Lung (tissue), 12 donors: Measurements from ENCODE around the gene ATRIP. TPM values are rescaled to one million over a fixed set of nuclear protein-coding genes. Genes with fewer than 3 reads are reported as not detected.
A peak's percentile ranks its signal among the peaks of the same experiment; 100 is the strongest.

Source experiments
- ATAC-seq: fragments of 200-7000 bp; cut with Tn5 transposase; one replicate; pipeline ENCODE4 v1.9.1; 2020; ENCODE audit warnings: moderate number of reproducible peaks; ENCODE audit not compliant: insufficient read depth, low FRiP score
- DNase-seq, 3 donors: peaks; one replicate each; pipeline ENCODE4 v3.0.0-alpha.2; 2013 to 2017
- H3K27ac ChIP-seq, 2 donors: one replicate each; pipeline ENCODE4 v1.5.1; 2013; ENCODE audit warnings: mild to moderate bottlenecking in 2 of 2, moderate library complexity in 2 of 2, control low read depth in 1 of 2, inconsistent platforms in 1 of 2, low read depth in 1 of 2, low read length in 1 of 2
- H3K27me3 ChIP-seq, 3 donors: one replicate each; pipeline ENCODE4 v1.5.1; 2013; ENCODE audit warnings: low read length in 2 of 3; ENCODE audit not compliant: control insufficient read depth in 3 of 3, insufficient read depth in 3 of 3
- H3K36me3 ChIP-seq, 4 donors: one replicate each; pipeline ENCODE4 v1.5.1; 2013; ENCODE audit warnings: low read length in 4 of 4, mild to moderate bottlenecking in 1 of 4, moderate library complexity in 1 of 4; ENCODE audit not compliant: control insufficient read depth in 4 of 4, insufficient read depth in 4 of 4
- H3K4me1 ChIP-seq, 5 donors: one replicate each; pipeline ENCODE4 v1.5.1; 2013; ENCODE audit warnings: low read length in 5 of 5, mild to moderate bottlenecking in 2 of 5, moderate library complexity in 1 of 5; ENCODE audit not compliant: control insufficient read depth in 5 of 5, insufficient read depth in 5 of 5
- H3K4me3 ChIP-seq: one replicate; pipeline ENCODE4 v1.5.1; 2013; ENCODE audit warnings: mild to moderate bottlenecking, control low read depth, moderate library complexity
- H3K9ac ChIP-seq, 2 donors: one replicate each; pipeline ENCODE4 v1.5.1; 2013; ENCODE audit warnings: low read length in 2 of 2, control low read depth in 1 of 2; ENCODE audit not compliant: insufficient read depth in 1 of 2
- H3K9me3 ChIP-seq, 4 donors: one replicate each; pipeline ENCODE4 v1.5.1; 2013; ENCODE audit warnings: low read length in 3 of 4, mild to moderate bottlenecking in 1 of 4, moderate library complexity in 1 of 4; ENCODE audit not compliant: control insufficient read depth in 4 of 4, insufficient read depth in 3 of 4
- WGBS, 2 donors: extraction: QIAGEN DNeasy Blood & Tissue Kit; methylation state at CpG; one replicate each; pipeline ENCODE4 v1.1.7; 2013; 5-methylcytosine and 5-hydroxymethylcytosine counted together
- polyA plus RNA-seq, 2 donors: library from polyadenylated mRNA; stranded (reverse); fragments of 200-250 nt; gene quantifications; one replicate each; pipeline ENCODE4 v1.2.1, GENCODE V29; 2013
- total RNA-seq, 2 donors: library from RNA; depleted of rRNA in 1 of 2; stranded (reverse); fragments of >200 nt in 1 of 2; gene quantifications; one replicate each; pipeline ENCODE4 v1.2.1, GENCODE V29; 2014 to 2021
- TF ChIP-seq, protein P1 (sequence below): IDR thresholded peaks from 2 replicates; pipeline ENCODE4 v1.5.1; 2012; ENCODE audit warnings: mild to moderate bottlenecking; ENCODE audit errors: control extremely low read depth, extremely low read depth
- donor health status: control.
- donor health status: control.
- donor health status: Bipolar disorder and iron deficiency.
- donor health status: healthy.
- donor health status: DM: yes; HTN: yes; CAD: no.

Gene ATRIP
- total and polyA plus RNA-seq, 4 donors = 4.8 to 7.6 (median 6.3) TPM

GRCh38 chr3:48431224-48432029, 15.1 kb upstream of the ATRIP start:
- Histone ChIP-seq H3K9me3 (no peaks in the 10 kb centered on the region), H3K27me3 (no peaks in the 10 kb centered on the region), H3K36me3 (peaks cover 0 to 18% (median 14%) of the 10 kb centered on the region in 4 donors), H3K9ac (no peak overlapping the region), H3K4me1 (peaks cover 0 to 30% (median 8%) of the 10 kb centered on the region in 5 donors), H3K4me3 (no peak overlapping the region), H3K27ac (peak overlapping the region in 1 of 2 donors; percentile 89)
- TF ChIP-seq, protein P1, sequence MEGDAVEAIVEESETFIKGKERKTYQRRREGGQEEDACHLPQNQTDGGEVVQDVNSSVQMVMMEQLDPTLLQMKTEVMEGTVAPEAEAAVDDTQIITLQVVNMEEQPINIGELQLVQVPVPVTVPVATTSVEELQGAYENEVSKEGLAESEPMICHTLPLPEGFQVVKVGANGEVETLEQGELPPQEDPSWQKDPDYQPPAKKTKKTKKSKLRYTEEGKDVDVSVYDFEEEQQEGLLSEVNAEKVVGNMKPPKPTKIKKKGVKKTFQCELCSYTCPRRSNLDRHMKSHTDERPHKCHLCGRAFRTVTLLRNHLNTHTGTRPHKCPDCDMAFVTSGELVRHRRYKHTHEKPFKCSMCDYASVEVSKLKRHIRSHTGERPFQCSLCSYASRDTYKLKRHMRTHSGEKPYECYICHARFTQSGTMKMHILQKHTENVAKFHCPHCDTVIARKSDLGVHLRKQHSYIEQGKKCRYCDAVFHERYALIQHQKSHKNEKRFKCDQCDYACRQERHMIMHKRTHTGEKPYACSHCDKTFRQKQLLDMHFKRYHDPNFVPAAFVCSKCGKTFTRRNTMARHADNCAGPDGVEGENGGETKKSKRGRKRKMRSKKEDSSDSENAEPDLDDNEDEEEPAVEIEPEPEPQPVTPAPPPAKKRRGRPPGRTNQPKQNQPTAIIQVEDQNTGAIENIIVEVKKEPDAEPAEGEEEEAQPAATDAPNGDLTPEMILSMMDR = no peak
- DNase-seq = no peak
- WGBS, 2 donors = 87 to 90% methylated on average over 8 of the region's 8 CpGs
- no peak for ATAC-seq

DNA sequence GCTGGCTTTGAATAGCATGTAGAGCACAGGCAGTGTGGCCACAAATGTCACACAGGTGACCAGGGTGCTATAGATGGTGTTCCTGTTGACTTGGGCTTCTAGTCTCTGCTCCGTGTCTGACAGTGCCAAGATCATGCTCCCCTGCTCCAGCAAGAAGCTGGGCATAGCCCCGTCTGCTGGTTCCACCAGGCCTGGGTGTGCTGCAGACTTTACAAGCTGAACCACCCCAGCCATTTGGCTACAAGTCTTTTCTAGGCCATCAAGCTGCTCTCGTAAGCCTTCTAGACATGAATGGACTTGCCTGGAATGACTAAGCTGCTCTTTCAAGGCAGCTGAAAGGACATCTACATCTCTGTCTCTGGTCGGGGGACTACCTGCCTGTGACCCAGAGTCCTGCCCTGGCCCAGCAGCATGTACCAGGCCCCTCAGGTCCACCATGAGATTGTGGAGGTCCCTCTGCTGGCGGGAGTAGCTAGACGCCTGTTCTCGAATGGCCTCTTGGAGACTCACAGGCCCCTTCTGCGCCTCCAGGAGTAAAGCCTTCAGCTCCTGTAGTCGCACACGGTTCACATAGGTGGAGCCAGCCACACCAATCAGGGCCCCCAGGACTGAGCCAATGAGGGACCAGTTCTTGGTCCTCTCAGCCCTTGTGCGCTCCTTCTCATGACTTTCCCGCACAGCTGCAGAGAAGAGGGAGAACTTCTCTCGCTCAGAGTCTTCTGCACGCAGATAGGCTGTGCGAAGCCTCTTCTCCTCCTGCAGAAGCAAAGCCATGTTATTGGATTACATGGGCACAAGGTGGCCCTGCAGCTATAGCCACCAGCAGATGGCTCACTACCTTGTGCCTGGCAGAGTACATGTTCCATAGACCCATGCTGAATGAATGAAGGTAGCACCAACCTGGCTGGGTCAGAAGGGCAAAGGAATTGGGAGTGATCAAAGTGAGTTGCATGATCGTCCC, 13.8 kb upstream of the ATRIP start:
- Histone ChIP-seq H3K27me3 (no peaks in the 10 kb centered on the region), H3K4me1 (peaks cover 0 to 18% (median 7%) of the 10 kb centered on the region in 5 donors), H3K9ac (no peak overlapping the region), H3K4me3 (no peak overlapping the region), H3K36me3 (peaks cover 0 to 18% (median 14%) of the 10 kb centered on the region in 4 donors), H3K9me3 (no peaks in the 10 kb centered on the region), H3K27ac (peak overlapping the region in 1 of 2 donors; percentile 72)
- DNase-seq (no peak), ATAC-seq (no peak)
- TF ChIP-seq, protein P1 = no peak
- 85% methylated on average over 16 of the region's 16 CpGs for WGBS, 2 donors

DNA sequence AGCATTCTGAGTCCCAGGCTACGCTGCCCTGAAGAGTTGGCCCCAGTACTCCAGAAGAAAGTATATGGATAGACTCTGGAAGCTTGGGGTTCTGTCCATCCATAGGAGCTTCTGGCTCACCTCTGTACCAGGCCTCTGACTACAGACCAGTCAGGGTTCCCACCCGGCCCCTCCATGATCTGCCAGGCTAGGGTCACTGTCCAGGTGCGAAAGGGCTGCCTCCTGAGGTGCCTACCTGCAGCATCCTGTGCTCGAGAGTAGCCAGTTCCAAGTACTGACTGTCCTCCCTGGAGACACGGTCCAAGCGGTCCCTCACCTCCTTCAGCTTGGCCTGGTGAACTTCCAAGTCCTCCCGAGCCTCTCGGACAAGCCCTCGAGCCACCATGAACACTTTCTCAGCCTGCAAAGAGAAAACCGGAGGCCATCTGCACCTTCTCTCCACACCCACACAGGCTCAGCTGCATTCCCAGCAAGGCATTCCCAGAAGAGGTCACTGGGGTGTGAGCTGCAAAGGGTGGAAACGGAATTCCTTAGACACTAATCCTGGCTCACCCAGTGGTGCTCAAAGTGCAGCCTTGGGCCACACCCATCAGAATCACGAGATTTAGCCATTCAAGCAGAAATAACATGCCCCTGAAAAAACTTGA, 12.9 kb upstream of the ATRIP start:
- no peak for DNase-seq
- Histone ChIP-seq H3K9ac (no peak overlapping the region), H3K4me3 (no peak overlapping the region), H3K27ac (peak overlapping the region in 1 of 2 donors; percentile 72), H3K36me3 (peaks cover 0 to 18% (median 14%) of the 10 kb centered on the region in 4 donors), H3K27me3 (no peaks in the 10 kb centered on the region), H3K4me1 (peaks cover 0 to 9% (median 3%) of the 10 kb centered on the region in 5 donors), H3K9me3 (no peaks in the 10 kb centered on the region)
- TF ChIP-seq, protein P1 = no peak
- WGBS, 2 donors = 76 to 88% methylated on average over 12 of the region's 12 CpGs
- ATAC-seq = peak; percentile 13
